ENCODE results near the gene RALGPS2. TPM values are rescaled to one million over a fixed set of nuclear protein-coding genes. Genes with fewer than 3 reads are reported as not detected.

The RALGPS2 gene
- total and polyA plus RNA-seq, 2 donors from 2014 or later, result 3.6 to 32.8 TPM

- no peaks in the 10 kb centered on the region for H3K36me3 ChIP-seq (ENCODE audit: control insufficient read depth in 2 of 3, insufficient read depth in 3 of 3, low read length in 3 of 3)
- no peak for TF ChIP-seq CTCF (IDR thresholded peaks at IDR 0.05; ENCODE audit: borderline replicate concordance, extremely low read depth, insufficient read depth)
- no peak overlapping the region for H3K4me3 ChIP-seq (ENCODE audit: low read length in 3 of 3)
- H3K27ac ChIP-seq (ENCODE audit: low read depth in 2 of 2, low read length in 2 of 2), result no peak overlapping the region
- DNase-seq, result peak in 2 of 5 donors; percentile 57 to 78
- no peaks in the 10 kb centered on the region for H3K4me1 ChIP-seq (ENCODE audit: control insufficient read depth in 2 of 3, insufficient read depth in 2 of 3, low read depth in 1 of 3, low read length in 3 of 3)
- FAIRE-seq, result no peak
- H3K9ac ChIP-seq (ENCODE audit: low read length in 3 of 3), result no peak overlapping the region
- no peaks in the 10 kb centered on the region for H3K27me3 ChIP-seq (ENCODE audit: control insufficient read depth, insufficient read depth, low read length)
- intact Hi-C loops (cut with DNase I), result no loop called here
- no peaks in the 10 kb centered on the region for H3K9me3 ChIP-seq (ENCODE audit: control insufficient read depth in 2 of 3, insufficient read depth in 1 of 3, low read length in 3 of 3)
These were observed 56.7 kb downstream of the RALGPS2 start for GRCh38 chr1:178781533-178782330.

GRCh38 chr1:178784131-178784536, 59.1 kb downstream of the RALGPS2 start:
- no peaks in the 10 kb centered on the region for H3K4me1 ChIP-seq (ENCODE audit: control insufficient read depth in 2 of 3, insufficient read depth in 2 of 3, low read depth in 1 of 3, low read length in 3 of 3)
- TF ChIP-seq CTCF (IDR thresholded peaks at IDR 0.05; ENCODE audit: borderline replicate concordance, extremely low read depth, insufficient read depth), result no peak
- H3K9me3 ChIP-seq (ENCODE audit: control insufficient read depth in 2 of 3, insufficient read depth in 1 of 3, low read length in 3 of 3), result no peaks in the 10 kb centered on the region
- DNase-seq (no peak), FAIRE-seq (no peak)
- no peak overlapping the region for H3K4me3 ChIP-seq (ENCODE audit: low read length in 3 of 3)
- H3K27ac ChIP-seq (ENCODE audit: low read depth in 2 of 2, low read length in 2 of 2), result no peak overlapping the region
- intact Hi-C loops (cut with DNase I), result no loop called here
- H3K27me3 ChIP-seq (ENCODE audit: control insufficient read depth, insufficient read depth, low read length), result no peaks in the 10 kb centered on the region
- no peak overlapping the region for H3K9ac ChIP-seq (ENCODE audit: low read length in 3 of 3)
- H3K36me3 ChIP-seq (ENCODE audit: control insufficient read depth in 2 of 3, insufficient read depth in 3 of 3, low read length in 3 of 3), result no peaks in the 10 kb centered on the region

- no peak overlapping the region for H3K27ac ChIP-seq (ENCODE audit: low read depth in 2 of 2, low read length in 2 of 2)
- H3K4me1 ChIP-seq (ENCODE audit: control insufficient read depth in 2 of 3, insufficient read depth in 2 of 3, low read depth in 1 of 3, low read length in 3 of 3), result no peaks in the 10 kb centered on the region
- TF ChIP-seq CTCF (IDR thresholded peaks at IDR 0.05; ENCODE audit: borderline replicate concordance, extremely low read depth, insufficient read depth), result no peak
- no peaks in the 10 kb centered on the region for H3K9me3 ChIP-seq (ENCODE audit: control insufficient read depth in 2 of 3, insufficient read depth in 1 of 3, low read length in 3 of 3)
- no peaks in the 10 kb centered on the region for H3K27me3 ChIP-seq (ENCODE audit: control insufficient read depth, insufficient read depth, low read length)
- DNase-seq (no peak), FAIRE-seq (no peak)
- no peak overlapping the region for H3K9ac ChIP-seq (ENCODE audit: low read length in 3 of 3)
- intact Hi-C loops (cut with DNase I), result no loop called here
- no peak overlapping the region for H3K4me3 ChIP-seq (ENCODE audit: low read length in 3 of 3)
- no peaks in the 10 kb centered on the region for H3K36me3 ChIP-seq (ENCODE audit: control insufficient read depth in 2 of 3, insufficient read depth in 3 of 3, low read length in 3 of 3)
These were observed 67.3 kb downstream of the RALGPS2 start for GRCh38 chr1:178792394-178792793.
